ENCODE measurements around the gene FARS2. TPM values are rescaled to one million over a fixed set of nuclear protein-coding genes. Genes with fewer than 3 reads are reported as not detected.

The FARS2 gene
- total and polyA plus RNA-seq, 2 donors (not counting 3 experiments of a cell fraction or from before 2014, with no cell fraction given) = 20.2 to 20.5 TPM

DNA sequence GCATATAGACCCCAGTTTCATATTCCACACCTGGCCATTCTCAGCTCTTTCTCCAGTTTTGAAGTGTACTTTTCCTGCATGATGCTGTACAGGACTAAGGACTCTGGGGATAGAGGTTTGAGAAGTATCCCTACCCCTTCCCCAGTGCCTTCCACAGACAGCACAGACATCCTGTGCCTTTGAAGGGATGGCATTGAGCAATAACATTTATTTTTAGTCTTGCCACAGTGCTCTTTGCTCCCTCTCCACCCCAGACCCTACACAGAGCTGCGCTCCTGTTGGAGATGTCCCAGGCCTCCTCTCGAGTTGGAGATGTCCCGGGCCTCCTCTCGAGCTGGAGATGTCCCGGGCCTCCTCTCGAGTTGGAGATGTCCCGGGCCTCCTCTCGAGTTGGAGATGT, 275.8 kb downstream of the FARS2 start:
- no TSS peak for BruUV-seq (replicated peaks)
- CTCF ChIA-PET = interaction anchor here (1.0 kb wide), 1 partner anchor 66 kb away, joined by 3 read pairs; no protein-coding TSS in a partner anchor
- H3K36me3 ChIP-seq (ENCODE audit: control insufficient read depth in 2 of 2, extremely low read depth in 1 of 2, insufficient read depth in 2 of 2, low read length in 2 of 2) = no peaks in the 10 kb centered on the region
- no peak overlapping the region for H3K27ac ChIP-seq (ENCODE audit: insufficient read depth, low read depth, low read length)
- no peak overlapping the region for H3K4me3 ChIP-seq (replicated peaks in 1 of 3; ENCODE audit: insufficient read depth in 1 of 3, low read depth in 1 of 3, low read length in 3 of 3)
- H3K9ac ChIP-seq (replicated peaks; ENCODE audit: extremely low read depth, insufficient read depth, low read length) = no peak overlapping the region
- POLR2A ChIA-PET = no interaction called here
- DNase-seq (ENCODE audit: low read depth, low spot score) (no peak), FAIRE-seq (no peak)
- no peaks in the 10 kb centered on the region for H3K9me3 ChIP-seq (replicated peaks; ENCODE audit: control insufficient read depth, insufficient read depth, low read length)
- H3K79me2 ChIP-seq (ENCODE audit: control insufficient read depth, insufficient read depth, low read length) = no peaks in the 10 kb centered on the region
- H2AFZ ChIP-seq (ENCODE audit: low read depth, low read length) = no peak overlapping the region
- dilution Hi-C loops (cut with MboI; ENCODE audit: extremely low pct_ligation_motif_present, low sequenced_read_pairs) (no loop called here), intact Hi-C loops (cut with micrococcal nuclease) (no loop called here)
- H3K27me3 ChIP-seq (ENCODE audit: control insufficient read depth in 2 of 2, insufficient read depth in 2 of 2, low read length in 2 of 2) = no peaks in the 10 kb centered on the region
- H3K4me1 ChIP-seq (ENCODE audit: control insufficient read depth, extremely low read depth, insufficient read depth, low read length) = no peaks in the 10 kb centered on the region
- TF ChIP-seq POLR2A (IDR thresholded peaks at IDR 0.05; ENCODE audit: low read depth, low read length) (no peak), POLR2AphosphoS5 (IDR thresholded peaks at IDR 0.05; ENCODE audit: insufficient read depth, low read depth, low read length) (no peak)
- TF ChIP-seq, protein P1, sequence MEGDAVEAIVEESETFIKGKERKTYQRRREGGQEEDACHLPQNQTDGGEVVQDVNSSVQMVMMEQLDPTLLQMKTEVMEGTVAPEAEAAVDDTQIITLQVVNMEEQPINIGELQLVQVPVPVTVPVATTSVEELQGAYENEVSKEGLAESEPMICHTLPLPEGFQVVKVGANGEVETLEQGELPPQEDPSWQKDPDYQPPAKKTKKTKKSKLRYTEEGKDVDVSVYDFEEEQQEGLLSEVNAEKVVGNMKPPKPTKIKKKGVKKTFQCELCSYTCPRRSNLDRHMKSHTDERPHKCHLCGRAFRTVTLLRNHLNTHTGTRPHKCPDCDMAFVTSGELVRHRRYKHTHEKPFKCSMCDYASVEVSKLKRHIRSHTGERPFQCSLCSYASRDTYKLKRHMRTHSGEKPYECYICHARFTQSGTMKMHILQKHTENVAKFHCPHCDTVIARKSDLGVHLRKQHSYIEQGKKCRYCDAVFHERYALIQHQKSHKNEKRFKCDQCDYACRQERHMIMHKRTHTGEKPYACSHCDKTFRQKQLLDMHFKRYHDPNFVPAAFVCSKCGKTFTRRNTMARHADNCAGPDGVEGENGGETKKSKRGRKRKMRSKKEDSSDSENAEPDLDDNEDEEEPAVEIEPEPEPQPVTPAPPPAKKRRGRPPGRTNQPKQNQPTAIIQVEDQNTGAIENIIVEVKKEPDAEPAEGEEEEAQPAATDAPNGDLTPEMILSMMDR (IDR thresholded peaks at IDR 0.05; ENCODE audit: extremely low read depth in 1 of 2, insufficient read depth in 1 of 2, low read depth in 1 of 2, low read length in 2 of 2) = no peak
- TF ChIP-seq, protein P2, sequence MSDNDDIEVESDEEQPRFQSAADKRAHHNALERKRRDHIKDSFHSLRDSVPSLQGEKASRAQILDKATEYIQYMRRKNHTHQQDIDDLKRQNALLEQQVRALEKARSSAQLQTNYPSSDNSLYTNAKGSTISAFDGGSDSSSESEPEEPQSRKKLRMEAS (IDR thresholded peaks at IDR 0.05; ENCODE audit: insufficient read depth, insufficient read length) = no peak
- no peak overlapping the region for H3K4me2 ChIP-seq (ENCODE audit: insufficient read depth, low read length)
- H4K20me1 ChIP-seq (replicated peaks; ENCODE audit: control insufficient read depth, extremely low read depth, insufficient read depth, low read length) = no peaks in the 10 kb centered on the region
- H3K9me1 ChIP-seq (replicated peaks; ENCODE audit: control insufficient read depth, extremely low read depth, insufficient read depth, low read length) = no peaks in the 10 kb centered on the region

- Histone ChIP-seq H3K4me1 (ENCODE audit: control insufficient read depth, extremely low read depth, insufficient read depth, low read length) (no peaks in the 10 kb centered on the region), H3K9me1 (replicated peaks; ENCODE audit: control insufficient read depth, extremely low read depth, insufficient read depth, low read length) (no peaks in the 10 kb centered on the region), H3K36me3 (ENCODE audit: control insufficient read depth in 2 of 2, extremely low read depth in 1 of 2, insufficient read depth in 2 of 2, low read length in 2 of 2) (no peaks in the 10 kb centered on the region), H3K9ac (replicated peaks; ENCODE audit: extremely low read depth, insufficient read depth, low read length) (no peak overlapping the region), H2AFZ (ENCODE audit: low read depth, low read length) (no peak overlapping the region), H4K20me1 (replicated peaks; ENCODE audit: control insufficient read depth, extremely low read depth, insufficient read depth, low read length) (no peaks in the 10 kb centered on the region), H3K4me2 (ENCODE audit: insufficient read depth, low read length) (no peak overlapping the region), H3K4me3 (replicated peaks in 1 of 3; ENCODE audit: insufficient read depth in 1 of 3, low read depth in 1 of 3, low read length in 3 of 3) (no peak overlapping the region), H3K9me3 (replicated peaks; ENCODE audit: control insufficient read depth, insufficient read depth, low read length) (no peaks in the 10 kb centered on the region), H3K79me2 (ENCODE audit: control insufficient read depth, insufficient read depth, low read length) (no peaks in the 10 kb centered on the region), H3K27ac (ENCODE audit: insufficient read depth, low read depth, low read length) (no peak overlapping the region), H3K27me3 (ENCODE audit: control insufficient read depth in 2 of 2, insufficient read depth in 2 of 2, low read length in 2 of 2) (no peaks in the 10 kb centered on the region)
- DNase-seq (ENCODE audit: low read depth, low spot score) (no peak), FAIRE-seq (no peak)
- TF ChIP-seq POLR2A (IDR thresholded peaks at IDR 0.05; ENCODE audit: low read depth, low read length) (no peak), POLR2AphosphoS5 (IDR thresholded peaks at IDR 0.05; ENCODE audit: insufficient read depth, low read depth, low read length) (no peak), GATA2 (IDR thresholded peaks at IDR 0.05; ENCODE audit: insufficient read depth, insufficient read length, low read depth, low read length) (no peak), MYC (IDR thresholded peaks at IDR 0.05; ENCODE audit: low read depth, low read length) (no peak), EZH2 (IDR thresholded peaks at IDR 0.05; ENCODE audit: borderline replicate concordance, low read depth, low read length, severe bottlenecking) (no peak), FOS (IDR thresholded peaks at IDR 0.05; ENCODE audit: borderline replicate concordance, insufficient read depth, low read length) (no peak), JUN (IDR thresholded peaks at IDR 0.05; ENCODE audit: borderline replicate concordance, insufficient read depth, insufficient read length, low read depth) (no peak)
- TF ChIP-seq, protein P2 (IDR thresholded peaks at IDR 0.05; ENCODE audit: insufficient read depth, insufficient read length) = no peak
- TF ChIP-seq, protein P1 (IDR thresholded peaks at IDR 0.05; ENCODE audit: extremely low read depth in 1 of 2, insufficient read depth in 1 of 2, low read depth in 1 of 2, low read length in 2 of 2) = no peak
- dilution Hi-C loops (cut with MboI; ENCODE audit: extremely low pct_ligation_motif_present, low sequenced_read_pairs) (no loop called here), intact Hi-C loops (cut with micrococcal nuclease) (no loop called here)
- BruUV-seq (replicated peaks) = no TSS peak
- POLR2A ChIA-PET = no interaction called here
- CTCF ChIA-PET = no interaction called here
Measured at GRCh38 chr6:5537967-5538366, 276.7 kb downstream of the FARS2 start.
